Gastrocnemius medialis (tissue), 4 donors: ENCODE data around the gene SERPINB8. TPM values are rescaled to one million over a fixed set of nuclear protein-coding genes. Genes with fewer than 3 reads are reported as not detected.

Experiments used
- ATAC-seq, 2 donors: fragments of 150-250 bp; one replicate each; pipeline ENCODE4 v1.9.1; 2016
- DNase-seq, 2 donors: peaks; one replicate each; pipeline ENCODE4 v3.0.0-alpha.2; 2019
- H3K27ac ChIP-seq, 4 donors: fragments of 200-600 bp; sonication (generic); 1 replicate in 1 of 4; 2 replicates in 3 of 4; pipeline ENCODE4 v1.5.1; 2016 to 2018; ENCODE audit warnings: mild to moderate bottlenecking in 2 of 4, moderate library complexity in 1 of 4
- H3K27me3 ChIP-seq, 3 donors: fragments of 200-600 bp; sonication (generic) in 2 of 3; 1 replicate in 1 of 3; 2 replicates in 2 of 3; pipeline versions ENCODE4 v1.5.1 to v1.6.0; 2016 to 2019; ENCODE audit warnings: mild to moderate bottlenecking in 1 of 3, moderate library complexity in 1 of 3
- H3K36me3 ChIP-seq, 2 donors: fragments of 200-600 bp; sonication (generic) in 1 of 2; one replicate each; pipeline ENCODE4 v1.5.1; 2017 to 2018
- H3K4me1 ChIP-seq, 2 donors: fragments of 200-600 bp; sonication (generic) in 1 of 2; one replicate each; pipeline ENCODE4 v1.5.1; 2016 to 2017; ENCODE audit warnings: mild to moderate bottlenecking in 2 of 2
- H3K4me3 ChIP-seq, 4 donors: fragments of 200-600 bp; sonication (generic) in 3 of 4; 1 replicate in 1 of 4; 2 replicates in 3 of 4; pipeline ENCODE4 v1.5.1; 2016 to 2019; ENCODE audit warnings: mild to moderate bottlenecking in 2 of 4
- H3K9me3 ChIP-seq, 3 donors: fragments of 200-600 bp; sonication (generic) in 2 of 3; 1 replicate in 1 of 3; 2 replicates in 2 of 3; pipeline ENCODE4 v1.5.1; 2016 to 2019
- CTCF ChIP-seq, 5 experiments: fragments of 450-650 bp in 3 of 5; fragments of 200-600 bp in 2 of 5; sonication (generic) in 2 of 5; IDR thresholded peaks in 4 of 5; conservative IDR thresholded peaks in 1 of 5; 1 replicate in 4 of 5; 2 replicates in 1 of 5; pipeline ENCODE4 v1.5.1; 2016 to 2019; ENCODE audit warnings: antibody characterized with exemption in 5 of 5, mild to moderate bottlenecking in 3 of 5, moderate library complexity in 3 of 5
- POLR2A ChIP-seq, 2 donors: fragments of 450-650 bp; IDR thresholded peaks; one replicate each; pipeline ENCODE4 v1.6.1; 2017; ENCODE audit warnings: antibody characterized with exemption in 2 of 2, mild to moderate bottlenecking in 2 of 2, moderate library complexity in 2 of 2
- in situ Hi-C, 4 donors: fragments of 200-750 bp; cut with MboI; loops; one replicate each; pipeline versions ENCODE4 v1.15.0 to v1.8.0; 2017; ENCODE audit warnings: low sequenced_read_pairs in 4 of 4
- intact Hi-C: fragments of 100-400 bp; cut with DNase I; formaldehyde crosslinking; loops from one replicate; pipeline ENCODE4 v1.15.1; 2023; ENCODE audit warnings: low total_unique reads
- total RNA-seq, 4 donors: library from RNA; depleted of rRNA; stranded (reverse); fragments of >200 nt; gene quantifications; one replicate each; pipeline versions ENCODE4 v1.1.0 to v1.2.3, GENCODE V29; 2016

Gene SERPINB8
- total RNA-seq, 4 donors from 2014 or later = 0.87 to 3.8 (median 1.6) TPM

GRCh38 chr18:63947051-63947790 lies 22.7 kb upstream of the SERPINB8 start:
- in situ Hi-C loops (loop anchor here in 1 of 4 donors (25.0 kb wide), 1 partner anchor 110 kb away; no protein-coding TSS in a partner anchor), intact Hi-C loops (no loop called here)
- no peaks in the 10 kb centered on the region for H3K4me1 ChIP-seq
- no peaks in the 10 kb centered on the region for H3K36me3 ChIP-seq
- no peak overlapping the region for H3K27ac ChIP-seq
- DNase-seq (no peak), ATAC-seq (no peak)
- H3K9me3 ChIP-seq = no peaks in the 10 kb centered on the region
- TF ChIP-seq CTCF (IDR thresholded peaks at IDR 0.05 in 4 of 5, conservative IDR thresholded peaks at IDR 0.05 in 1 of 5) (no peak), POLR2A (IDR thresholded peaks at IDR 0.05) (no peak)
- H3K27me3 ChIP-seq = peaks cover 0 to 10% (median 10%) of the 10 kb centered on the region in 3 donors
- no peak overlapping the region for H3K4me3 ChIP-seq

DNA sequence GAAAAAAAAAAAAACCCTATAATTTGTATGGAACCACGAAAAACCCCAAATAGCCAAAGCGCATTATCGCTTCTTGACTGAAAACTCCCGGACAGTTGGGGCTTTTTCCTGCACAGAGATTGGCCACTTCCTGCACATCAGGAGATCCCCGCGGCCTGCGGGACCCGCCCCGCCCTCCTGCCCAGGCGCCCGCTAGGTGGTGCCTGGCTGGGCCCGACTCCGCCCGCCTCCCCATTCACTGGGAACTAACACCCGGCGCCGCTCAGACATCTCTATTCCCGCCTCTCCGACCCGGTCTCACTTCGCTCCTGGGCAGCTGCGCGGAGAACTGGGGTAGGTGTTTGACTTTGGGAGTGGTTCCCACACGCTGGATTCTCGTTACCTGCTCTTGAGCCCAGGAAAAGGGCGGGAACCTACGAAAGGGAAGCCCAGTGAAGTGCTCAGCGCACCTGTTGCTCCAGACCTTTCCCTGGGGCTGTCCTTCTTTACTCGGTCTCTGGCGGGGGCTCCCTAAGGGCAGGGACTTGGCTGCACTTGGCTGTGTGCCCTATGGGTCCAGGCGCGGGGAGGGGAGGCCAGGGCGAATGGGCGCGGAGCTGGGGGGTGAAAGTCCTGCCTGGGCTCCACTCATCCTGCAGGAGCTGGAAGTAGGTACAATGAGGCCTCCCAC lies 20.7 kb upstream of the SERPINB8 start, which contains the start of gene HMSD:
HMSD (plus strand) TSS at position 234 of the 670 bp plus-strand sequence. CDS start 4,155 bp downstream, outside the sequence.
- H3K9me3 ChIP-seq = no peaks in the 10 kb centered on the region
- peak within 1 kb of the TSS; percentile 25 to 41 (median 30) for H3K4me3 ChIP-seq
- peaks cover 0 to 10% (median 10%) of the 10 kb centered on the region in 3 donors for H3K27me3 ChIP-seq
- in situ Hi-C loops = loop anchor here in 1 of 4 donors (25.0 kb wide), 1 partner anchor 112 kb away; no protein-coding TSS in a partner anchor
- intact Hi-C loops = no loop called here
- no peaks in the 10 kb centered on the region for H3K4me1 ChIP-seq
- DNase-seq = no peak
- no peaks in the 10 kb centered on the region for H3K36me3 ChIP-seq
- no peak within 1 kb of the TSS for H3K27ac ChIP-seq
- ATAC-seq = no peak
- peak in 1 of 5 experiments; percentile 32 for TF ChIP-seq CTCF (IDR thresholded peaks at IDR 0.05 in 4 of 5, conservative IDR thresholded peaks at IDR 0.05 in 1 of 5)
- TF ChIP-seq POLR2A (IDR thresholded peaks at IDR 0.05) = no peak

- in situ Hi-C loops = no loop called here
- H3K4me3 ChIP-seq = no peak overlapping the region
- no peak for ATAC-seq
- no peak for DNase-seq
- no peaks in the 10 kb centered on the region for H3K4me1 ChIP-seq
- no peak overlapping the region for H3K27ac ChIP-seq
- no peaks in the 10 kb centered on the region for H3K36me3 ChIP-seq
- TF ChIP-seq POLR2A (IDR thresholded peaks at IDR 0.05) = no peak
- TF ChIP-seq CTCF (IDR thresholded peaks at IDR 0.05 in 4 of 5, conservative IDR thresholded peaks at IDR 0.05 in 1 of 5) = no peak
- H3K9me3 ChIP-seq = no peaks in the 10 kb centered on the region
- intact Hi-C loops = no loop called here
- H3K27me3 ChIP-seq = peaks cover 0 to 6% (median 4%) of the 10 kb centered on the region in 3 donors
These were observed 18.6 kb upstream of the SERPINB8 start for GRCh38 chr18:63951302-63951705.

GRCh38 chr18:63953811-63954210 lies 16.1 kb upstream of the SERPINB8 start:
- DNase-seq (no peak), ATAC-seq (no peak)
- H3K27me3 ChIP-seq = peaks cover 0 to 4% (median 3%) of the 10 kb centered on the region in 3 donors
- no peak for TF ChIP-seq CTCF (IDR thresholded peaks at IDR 0.05 in 4 of 5, conservative IDR thresholded peaks at IDR 0.05 in 1 of 5)
- no peak for TF ChIP-seq POLR2A (IDR thresholded peaks at IDR 0.05)
- no peaks in the 10 kb centered on the region for H3K36me3 ChIP-seq
- no peak overlapping the region for H3K27ac ChIP-seq
- H3K4me1 ChIP-seq = no peaks in the 10 kb centered on the region
- no peaks in the 10 kb centered on the region for H3K9me3 ChIP-seq
- intact Hi-C loops = no loop called here
- no peak overlapping the region for H3K4me3 ChIP-seq
- in situ Hi-C loops = no loop called here
